K562 (cell line): ENCODE measurements around the gene GNB5. TPM values are rescaled to one million over a fixed set of nuclear protein-coding genes. Genes with fewer than 3 reads are reported as not detected.
A peak's percentile ranks its signal among the peaks of the same experiment; 100 is the strongest.

ENCODE experiments used
- ATF3 ChIP-seq, 2 experiments: fragments of 450-650 bp in 1 of 2; sonication (generic) in 1 of 2; formaldehyde crosslinking in 1 of 2; IDR thresholded peaks in 1 of 2; conservative IDR thresholded peaks in 1 of 2; 2 replicates each; pipeline versions ENCODE4 v1.6.1 to v1.8.1; 2016 to 2023; ENCODE audit warnings: mild to moderate bottlenecking in 2 of 2, moderate library complexity in 2 of 2, inconsistent platforms in 1 of 2, missing genetic modification reagents in 1 of 2
- CCAR2 ChIP-seq: fragments of 200-400 bp; formaldehyde crosslinking; IDR thresholded peaks from 2 replicates; pipeline ENCODE4 v1.6.1; 2017; ENCODE audit warnings: mild to moderate bottlenecking, low read depth, low read length
- CGGBP1 ChIP-seq: fragments of 250-450 bp; sonication (Bioruptor Pico); IDR thresholded peaks from 2 replicates; pipeline ENCODE4 v1.9.0; 2021; ENCODE audit warnings: mild to moderate bottlenecking
- CTBP1 ChIP-seq: fragments of 450-650 bp; IDR thresholded peaks from 2 replicates; pipeline ENCODE4 v1.6.1; 2016; ENCODE audit warnings: borderline replicate concordance
- DPF2 ChIP-seq: fragments of 450-650 bp; IDR thresholded peaks from 2 replicates; pipeline ENCODE4 v1.6.1; 2016
- EGR1 ChIP-seq: fragments of 450-650 bp; conservative IDR thresholded peaks from 2 replicates; pipeline ENCODE4 v1.6.1; 2017; ENCODE audit warnings: mild to moderate bottlenecking
- FOXP1 ChIP-seq: sonication (generic); formaldehyde crosslinking; IDR thresholded peaks from 2 replicates; pipeline ENCODE4 v1.8.0; 2022; ENCODE audit warnings: mild to moderate bottlenecking, missing genetic modification reagents
- KLF1 ChIP-seq: fragments of 450-650 bp; IDR thresholded peaks from 2 replicates; pipeline ENCODE4 v1.6.1; 2016; ENCODE audit warnings: missing genetic modification characterization, missing compliant biosample characterization
- NRF1 ChIP-seq, 2 experiments: fragments of 450-650 bp; IDR thresholded peaks in 1 of 2; conservative IDR thresholded peaks in 1 of 2; 2 replicates each; pipeline ENCODE4 v1.6.1; 2014; ENCODE audit warnings: mild to moderate bottlenecking in 2 of 2
- REST ChIP-seq, 2 experiments: fragments of 450-650 bp; formaldehyde crosslinking in 1 of 2; IDR thresholded peaks; 2 replicates each; pipeline versions ENCODE4 v1.4.0 to v1.6.1; 2014 to 2020; ENCODE audit warnings: mild to moderate bottlenecking in 2 of 2, borderline replicate concordance in 1 of 2, low read depth in 1 of 2
- SMARCE1 ChIP-seq: fragments of 450-650 bp; IDR thresholded peaks from 2 replicates; pipeline ENCODE4 v1.7.1; 2016; ENCODE audit warnings: mild to moderate bottlenecking
- SREBF1 ChIP-seq: fragments of 150-350 bp; IDR thresholded peaks from 2 replicates; pipeline ENCODE4 v1.6.1; 2014; ENCODE audit warnings: antibody characterized with exemption, low read depth, low read length, borderline replicate concordance
- ZNF23 ChIP-seq: fragments of 250-450 bp; sonication (Bioruptor Pico); IDR thresholded peaks from 2 replicates; pipeline ENCODE4 v1.4.0; 2020; ENCODE audit warnings: mild to moderate bottlenecking
- ZNF347 ChIP-seq: fragments of 450-650 bp; formaldehyde crosslinking; IDR thresholded peaks from 2 replicates; pipeline ENCODE4 v1.4.0; 2020; ENCODE audit warnings: low read depth, mild to moderate bottlenecking, moderate library complexity
- ZNF561 ChIP-seq: fragments of 450-650 bp; formaldehyde crosslinking; conservative IDR thresholded peaks from 2 replicates; pipeline ENCODE4 v1.4.0; 2020; ENCODE audit warnings: mild to moderate bottlenecking, moderate library complexity
- ZNF830 ChIP-seq: fragments of 250-450 bp; sonication (Bioruptor Pico); IDR thresholded peaks from 2 replicates; pipeline ENCODE4 v1.5.0; 2021; ENCODE audit warnings: mild to moderate bottlenecking
- polyA plus RNA-seq, 8 experiments: library from polyadenylated mRNA; depleted of rRNA in 4 of 8; stranded (reverse) in 5 of 8; unstranded in 3 of 8; fragments of >200 nt; fragmentation: Nextera tagmentation in 2 of 8; fragmentation: Illumina TruSeq in 1 of 8; extraction: Ambion mirVana in 2 of 8; extraction: Trizol in 1 of 8; gene quantifications; 2 replicates each; pipeline versions ENCODE4 v1.2.1 to v1.2.3, GENCODE V29; 2011 to 2014; ENCODE audit warnings: inconsistent platforms in 1 of 8, missing spikeins in 1 of 8
- total RNA-seq, 7 experiments: library from RNA; depleted of rRNA in 6 of 7; stranded (reverse); fragments of >200 nt in 6 of 7; fragmentation: Illumina TruSeq in 2 of 7; extraction: Trizol in 2 of 7; gene quantifications; 2 replicates each; pipeline versions ENCODE4 v1.2.1 to v1.2.3, GENCODE V29; 2011 to 2021; ENCODE audit warnings: low replicate concordance in 1 of 7
- TF ChIP-seq, protein P1 (sequence below): fragments of 250-450 bp; sonication (Bioruptor Pico); IDR thresholded peaks from 2 replicates; pipeline ENCODE4 v1.8.0; 2022; ENCODE audit warnings: inconsistent platforms, mild to moderate bottlenecking, moderate library complexity, borderline replicate concordance

GNB5 gene
- total and polyA plus RNA-seq, 9 of the 15 experiments (the other 6 are each of a cell fraction or from before 2014, with no cell fraction given), result 0.11 to 2.1 (median 0.77) TPM

- TF ChIP-seq ZNF830 (no peak), SMARCE1 (0 out of 2 replicates have a peak, but pooled peaks have one; percentile 20), ZNF23 (CRISPR knock-in tag) (no peak), REST (IDR thresholded peaks at IDR 0.05; ENCODE audit: borderline replicate concordance) (peak; percentile 8; the same call in 1 of the 2 replicates), REST (CRISPR knock-in tag; IDR thresholded peaks at IDR 0.05; ENCODE audit: low read depth) (no peak), ZNF347 (CRISPR knock-in tag) (no peak), KLF1 (tag) (no peak), NRF1 (conservative IDR thresholded peaks at IDR 0.05 in 1 of 2, IDR thresholded peaks at IDR 0.05 in 1 of 2) (no peak), DPF2 (peak; percentile 66), ATF3 (IDR thresholded peaks at IDR 0.05) (peak; percentile 60), ATF3 (CRISPR knock-in tag; conservative IDR thresholded peaks at IDR 0.05) (no peak), CCAR2 (no peak), FOXP1 (no peak), CGGBP1 (CRISPR knock-in tag) (no peak), ZNF561 (CRISPR knock-in tag) (no peak), CTBP1 (0 out of 2 replicates have a peak, but pooled peaks have one; percentile 37), SREBF1 (no peak), EGR1 (no peak)
- TF ChIP-seq, protein P1, sequence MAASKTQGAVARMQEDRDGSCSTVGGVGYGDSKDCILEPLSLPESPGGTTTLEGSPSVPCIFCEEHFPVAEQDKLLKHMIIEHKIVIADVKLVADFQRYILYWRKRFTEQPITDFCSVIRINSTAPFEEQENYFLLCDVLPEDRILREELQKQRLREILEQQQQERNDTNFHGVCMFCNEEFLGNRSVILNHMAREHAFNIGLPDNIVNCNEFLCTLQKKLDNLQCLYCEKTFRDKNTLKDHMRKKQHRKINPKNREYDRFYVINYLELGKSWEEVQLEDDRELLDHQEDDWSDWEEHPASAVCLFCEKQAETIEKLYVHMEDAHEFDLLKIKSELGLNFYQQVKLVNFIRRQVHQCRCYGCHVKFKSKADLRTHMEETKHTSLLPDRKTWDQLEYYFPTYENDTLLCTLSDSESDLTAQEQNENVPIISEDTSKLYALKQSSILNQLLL, result no peak
Measured at GRCh38 chr15:52076889-52077781, 114.1 kb downstream of the GNB5 start (continued).
